GM19240 (cell line): ENCODE data around the gene CS.

ENCODE experiments used
- DNase-seq: peaks from one replicate; pipeline ENCODE4 v3.0.0; 2011; ENCODE audit warnings: low spot score; ENCODE audit not compliant: insufficient read length

The CS gene

DNA sequence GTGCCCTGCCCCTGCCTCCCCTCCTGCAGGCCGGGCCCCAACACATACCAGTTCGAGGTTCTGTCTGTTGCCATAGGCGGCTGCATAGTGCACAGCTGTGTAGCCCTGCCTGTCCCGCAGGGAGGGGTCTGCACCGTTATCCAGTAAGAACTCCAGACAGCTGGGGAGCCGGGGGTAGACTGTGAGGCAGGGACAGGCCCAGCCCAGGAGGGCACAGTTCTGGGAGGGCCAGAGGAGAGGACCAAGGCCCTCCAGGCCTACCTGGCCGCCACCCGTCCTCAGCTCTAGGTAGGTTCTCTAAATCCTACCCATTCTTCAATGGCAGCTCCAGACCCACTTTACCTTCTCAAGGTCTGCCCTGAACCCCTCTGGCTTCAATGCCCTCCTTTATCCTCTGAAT is 51.4 kb downstream of the CS start:
- no peak for DNase-seq

DNA sequence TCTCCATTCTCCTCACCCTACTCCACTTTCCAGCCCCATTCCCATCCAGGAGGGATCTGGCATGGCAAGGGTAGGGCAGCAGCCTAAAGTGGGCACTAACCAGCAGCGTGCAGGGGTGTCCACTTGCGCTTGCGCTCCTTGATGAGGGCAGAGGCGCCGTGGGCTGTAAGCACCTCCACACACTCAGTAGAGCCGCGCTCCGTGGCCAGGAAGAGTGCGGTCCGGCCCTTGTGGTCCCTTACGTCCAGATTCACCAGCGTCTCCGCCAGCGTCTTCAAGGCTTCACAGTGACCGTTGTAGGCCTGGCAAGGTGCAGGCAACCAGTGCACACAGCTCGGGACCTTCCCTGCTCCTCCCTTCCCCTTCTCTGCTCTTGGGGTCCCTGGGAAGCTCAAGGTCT is 52.2 kb downstream of the CS start:
- no peak for DNase-seq

DNA sequence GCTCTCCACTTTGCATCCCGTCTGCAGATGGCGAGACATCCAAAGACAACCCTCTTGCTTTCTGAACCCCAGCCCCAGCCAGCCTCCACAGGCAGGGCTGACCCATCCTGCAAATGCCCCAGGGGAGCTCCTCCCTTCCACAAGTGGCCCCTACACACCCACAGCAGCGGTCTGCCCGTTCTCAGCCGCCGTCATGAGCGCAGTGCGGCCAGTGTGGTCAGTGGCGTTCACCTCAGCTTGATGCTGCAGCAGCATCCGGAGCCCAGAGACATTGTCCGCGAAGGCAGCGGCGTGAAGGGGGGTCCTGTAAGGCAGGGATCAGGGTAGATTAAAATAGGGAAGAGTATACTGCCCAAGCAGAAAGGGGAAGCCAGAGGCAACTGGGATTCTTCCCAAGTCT is 55.6 kb downstream of the CS start:
- no peak for DNase-seq

DNA sequence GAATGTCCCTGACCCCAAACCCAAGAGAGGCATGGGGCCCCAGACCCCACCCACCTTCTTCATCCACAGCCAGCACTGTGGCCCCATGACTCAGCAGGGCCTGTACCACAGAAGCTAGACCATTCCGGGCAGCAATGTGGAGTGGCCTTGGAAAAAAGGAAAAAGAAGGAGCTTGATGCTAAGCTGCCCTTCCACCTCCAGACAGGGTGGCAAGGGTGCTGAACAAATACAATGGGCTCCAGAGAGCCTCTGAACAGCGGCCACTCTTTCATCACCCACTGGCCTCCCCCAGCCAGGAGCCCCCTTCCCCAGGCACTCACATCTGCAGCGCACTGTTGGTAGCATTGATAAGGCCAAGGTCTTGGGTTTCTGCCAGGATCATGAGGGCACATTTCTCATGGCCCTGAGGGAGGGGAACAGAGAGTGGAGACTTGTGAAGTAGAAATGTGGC is 56.4 kb downstream of the CS start:
- DNase-seq, result no peak

DNA sequence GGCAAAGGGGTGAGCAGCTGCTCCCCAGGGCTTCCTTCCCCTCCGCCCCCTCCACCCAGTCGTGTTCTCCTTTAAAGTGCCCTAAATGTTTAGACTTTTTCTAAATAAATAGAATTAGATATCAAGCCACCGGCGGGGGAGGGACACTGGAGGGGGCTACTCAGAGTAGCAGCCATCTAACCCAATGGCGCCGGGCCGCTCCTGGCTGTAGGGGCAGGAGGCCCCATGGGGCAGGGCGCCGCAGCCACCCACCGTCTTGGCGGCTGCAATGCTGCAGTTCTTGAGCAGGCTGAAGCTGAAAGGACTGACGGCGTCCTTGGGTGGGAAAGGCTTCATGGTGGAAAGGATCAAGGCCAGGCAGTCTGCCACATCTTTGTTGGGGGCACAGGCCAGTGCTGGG is 57.1 kb downstream of the CS start:
- no peak for DNase-seq

DNA sequence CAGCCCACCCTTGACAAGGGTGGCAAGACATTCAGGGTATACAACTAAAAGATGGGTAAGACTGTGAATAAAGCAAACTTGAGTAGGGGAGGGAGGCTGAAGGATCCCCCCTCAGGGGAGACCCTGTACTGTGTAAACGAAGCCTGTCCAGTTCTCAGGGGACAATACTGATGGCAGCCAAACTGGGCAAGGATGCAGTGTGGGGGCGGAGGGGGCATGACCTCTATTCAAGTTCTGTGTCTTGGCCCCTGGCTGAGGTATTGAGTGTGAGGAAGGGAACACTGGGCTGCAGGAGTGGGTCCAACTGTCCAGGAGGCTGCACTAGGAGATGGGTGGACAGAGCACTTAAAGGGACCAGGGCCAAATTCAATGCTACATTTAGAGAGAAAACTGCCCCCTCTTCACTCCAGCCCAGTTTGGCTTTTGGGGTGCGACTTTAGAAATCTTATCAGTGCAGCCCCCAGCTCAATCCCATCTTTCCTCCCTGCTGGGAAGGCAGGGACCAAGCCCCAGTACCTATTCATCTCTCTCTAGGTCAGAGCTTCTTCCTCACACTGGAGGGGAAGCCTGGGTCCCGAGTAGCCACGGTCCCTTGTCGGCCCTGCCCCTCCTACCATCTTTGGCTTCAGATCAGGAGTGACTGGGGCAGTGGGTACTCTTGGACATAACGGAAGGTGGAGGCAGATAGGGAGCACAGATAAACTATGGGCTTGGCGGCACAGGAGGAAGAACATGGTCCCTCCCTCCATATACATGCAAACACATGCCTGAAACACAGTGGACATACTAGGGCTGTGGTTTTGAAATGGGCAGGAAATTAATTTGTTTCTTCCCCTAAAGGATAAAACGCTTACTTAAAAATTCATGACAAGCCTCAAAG is 58.5 kb downstream of the CS start:
- no peak for DNase-seq

DNA sequence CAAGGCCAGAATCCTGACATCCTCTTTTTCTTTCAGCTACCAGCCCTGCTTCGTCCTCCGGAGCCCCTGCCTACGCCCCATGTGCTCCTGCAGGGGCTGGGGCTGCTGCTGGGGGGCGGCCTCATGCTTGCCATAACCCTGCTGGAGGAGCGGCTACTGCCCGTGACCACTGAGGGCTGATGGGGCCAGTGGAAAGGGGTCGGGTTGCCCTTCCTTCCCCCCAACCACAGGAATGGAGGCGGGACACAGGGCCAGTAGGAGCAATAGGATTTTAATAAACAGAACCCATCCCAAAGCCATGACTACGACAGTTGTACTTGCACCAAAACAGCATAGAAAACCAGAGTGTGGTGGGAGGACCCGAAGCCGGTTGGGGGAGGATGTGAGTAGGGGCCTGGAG is 62.6 kb downstream of the CS start:
- DNase-seq, result no peak

DNA sequence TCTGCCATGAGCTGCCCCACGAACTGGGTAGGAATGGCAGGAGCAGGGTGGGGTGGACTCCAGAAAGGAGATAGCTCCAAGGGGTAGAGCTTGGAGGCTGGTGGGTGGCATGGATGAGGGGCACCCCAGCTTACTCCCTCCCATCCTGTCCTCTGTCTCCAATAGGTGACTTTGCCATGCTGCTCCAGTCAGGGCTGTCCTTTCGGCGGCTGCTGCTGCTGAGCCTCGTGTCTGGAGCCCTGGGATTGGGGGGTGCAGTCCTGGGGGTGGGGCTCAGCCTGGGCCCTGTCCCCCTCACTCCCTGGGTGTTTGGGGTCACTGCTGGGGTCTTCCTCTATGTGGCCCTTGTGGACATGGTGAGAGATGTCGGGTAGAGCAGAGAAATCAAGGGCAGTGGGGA is 63.1 kb downstream of the CS start:
- no peak for DNase-seq

DNA sequence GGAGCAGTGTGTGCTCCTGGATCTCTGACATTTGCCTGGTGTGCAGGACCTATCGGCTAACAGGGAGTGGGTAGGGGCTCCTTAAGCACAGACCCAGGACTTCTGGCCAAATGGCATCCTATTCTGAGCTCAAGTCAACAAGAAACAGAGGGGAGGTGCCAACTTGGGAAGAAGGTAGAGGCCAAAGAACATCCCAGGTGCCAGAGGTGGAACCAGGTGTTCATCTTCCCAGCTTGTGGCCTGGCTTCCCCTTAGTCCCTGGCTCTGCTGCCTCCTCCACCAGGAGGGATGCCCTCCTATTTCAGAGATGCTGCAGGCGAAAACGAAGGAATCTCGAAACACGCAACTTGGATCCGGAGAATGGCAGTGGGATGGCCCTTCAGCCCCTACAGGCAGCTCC is 64.0 kb downstream of the CS start:
- no peak for DNase-seq

DNA sequence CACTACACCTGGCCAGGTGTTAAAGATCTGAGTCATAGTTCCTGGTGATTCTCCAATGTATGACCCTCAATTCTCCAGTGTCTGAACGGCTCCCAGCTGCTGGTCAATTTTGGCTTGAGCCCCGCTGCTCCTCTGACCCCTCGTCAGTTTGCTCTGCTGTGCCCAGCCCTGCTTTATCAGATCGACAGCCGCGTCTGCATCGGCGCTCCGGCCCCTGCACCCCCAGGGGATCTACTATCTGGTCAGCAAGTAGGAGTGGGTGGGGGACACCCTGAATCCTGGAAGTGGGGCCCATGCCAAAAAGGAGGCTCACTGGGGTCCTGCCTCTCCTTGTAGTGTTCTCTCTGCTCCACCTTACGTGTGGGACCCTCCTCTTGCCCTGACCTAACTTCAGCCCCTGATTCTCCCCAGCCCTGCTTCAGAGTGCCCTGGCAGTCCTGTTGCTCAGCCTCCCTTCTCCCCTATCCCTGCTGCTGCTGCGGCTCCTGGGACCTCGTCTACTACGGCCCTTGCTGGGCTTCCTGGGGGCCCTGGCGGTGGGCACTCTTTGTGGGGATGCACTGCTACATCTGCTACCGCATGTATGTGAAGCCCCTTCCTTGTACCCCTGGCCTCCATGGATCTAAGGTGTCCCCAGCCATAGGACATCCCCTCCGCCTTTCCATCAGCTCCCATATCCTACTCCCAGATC is 65.2 kb downstream of the CS start:
- DNase-seq, result no peak

DNA sequence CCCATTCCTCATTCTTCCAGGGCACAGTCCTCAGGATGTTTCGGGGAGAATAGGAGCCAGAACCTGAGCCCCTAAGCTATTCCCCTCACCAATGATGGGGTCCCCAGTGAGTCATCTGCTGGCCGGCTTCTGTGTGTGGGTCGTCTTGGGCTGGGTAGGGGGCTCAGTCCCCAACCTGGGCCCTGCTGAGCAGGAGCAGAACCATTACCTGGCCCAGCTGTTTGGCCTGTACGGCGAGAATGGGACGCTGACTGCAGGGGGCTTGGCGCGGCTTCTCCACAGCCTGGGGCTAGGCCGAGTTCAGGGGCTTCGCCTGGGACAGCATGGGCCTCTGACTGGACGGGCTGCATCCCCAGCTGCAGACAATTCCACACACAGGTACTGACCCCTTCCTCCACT is 68.9 kb downstream of the CS start:
- no peak for DNase-seq

DNA sequence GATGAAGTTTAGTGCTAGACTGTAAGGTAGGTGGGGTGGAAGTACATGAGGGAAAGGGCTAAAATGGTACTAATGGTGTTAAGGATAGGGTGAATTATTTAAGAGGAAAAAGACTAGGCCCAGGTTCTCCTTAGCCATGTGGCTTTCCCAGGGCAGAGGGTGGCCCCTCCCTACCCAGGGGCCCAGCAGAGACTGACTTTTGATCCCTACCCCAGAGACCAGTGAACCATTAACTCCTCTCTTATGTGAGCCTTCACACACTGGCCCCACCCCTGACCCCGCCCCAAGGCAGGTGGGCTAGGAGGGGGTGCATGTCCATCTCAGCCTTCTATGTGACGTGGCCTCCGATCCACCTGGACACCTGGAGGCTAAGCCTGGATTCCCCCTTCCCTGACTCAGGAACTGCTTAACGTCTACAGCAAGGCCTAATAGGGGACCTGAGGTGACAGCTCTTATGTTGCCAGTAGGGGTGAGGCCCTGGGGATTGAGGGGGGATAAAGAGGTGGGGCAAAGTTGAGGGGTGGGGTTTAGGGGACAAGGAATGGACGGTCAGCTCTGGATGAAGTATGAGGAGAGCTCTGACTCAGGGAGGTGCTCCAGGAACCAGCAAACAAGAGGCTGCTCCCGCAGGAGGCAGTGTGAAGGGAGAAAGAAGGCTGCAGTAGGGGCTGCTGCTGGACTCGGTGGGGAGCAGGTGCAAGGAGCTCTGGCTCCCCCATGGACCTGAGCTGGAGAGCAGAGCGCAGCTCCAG is 69.5 kb downstream of the CS start:
- no peak for DNase-seq

DNA sequence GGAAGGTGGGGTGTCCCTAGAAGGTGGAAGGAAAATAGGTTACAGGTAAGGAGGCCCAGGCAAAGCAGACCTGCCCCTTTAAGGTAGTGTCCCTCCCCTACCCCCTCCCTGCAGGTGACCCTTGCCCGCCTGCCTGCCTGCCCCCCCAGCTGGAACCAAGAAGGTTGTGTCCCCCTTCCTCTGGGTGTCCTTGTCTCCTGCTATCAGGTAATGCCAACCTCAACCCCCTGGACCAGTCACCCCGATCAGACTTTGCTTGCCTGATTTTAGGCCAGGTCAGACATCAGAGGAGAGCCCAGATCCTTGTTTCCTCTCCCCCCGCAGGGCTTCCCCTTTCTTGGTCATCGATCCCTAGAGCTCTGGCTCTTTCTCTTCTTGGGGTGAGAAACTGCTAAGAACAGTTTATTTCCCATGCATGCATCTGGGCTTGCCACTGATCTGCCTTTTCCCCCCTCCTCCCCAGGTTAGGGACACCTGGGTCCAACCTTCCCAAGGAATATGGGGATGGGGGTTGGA is 70.2 kb downstream of the CS start, which contains the start of gene SLC39A5:
TSS of gene SLC39A5 (plus strand) at position 136 of the 516 bp plus-strand sequence. CDS start 1,224 bp downstream, outside the sequence.
- no peak for DNase-seq

DNA sequence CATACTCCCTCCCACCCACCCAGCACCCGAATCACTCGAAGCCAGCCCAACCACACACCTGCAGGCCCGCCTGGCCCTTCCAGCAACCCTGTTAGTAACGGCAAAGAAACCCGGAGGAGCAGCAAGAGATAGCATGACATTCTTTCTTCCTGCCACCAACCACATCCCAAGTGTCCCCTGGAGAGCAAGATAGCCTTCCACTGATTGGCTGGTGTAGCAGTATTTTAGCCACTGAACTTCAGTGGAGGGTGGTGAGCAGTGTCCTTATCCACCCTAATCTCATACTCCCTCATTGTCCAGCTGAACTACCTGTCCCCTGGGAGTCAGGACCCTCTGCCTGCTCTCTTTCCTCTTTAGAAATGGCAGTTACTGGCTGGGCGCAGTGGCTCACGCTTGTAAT is 71.0 kb downstream of the CS start:
- DNase-seq, result no peak

DNA sequence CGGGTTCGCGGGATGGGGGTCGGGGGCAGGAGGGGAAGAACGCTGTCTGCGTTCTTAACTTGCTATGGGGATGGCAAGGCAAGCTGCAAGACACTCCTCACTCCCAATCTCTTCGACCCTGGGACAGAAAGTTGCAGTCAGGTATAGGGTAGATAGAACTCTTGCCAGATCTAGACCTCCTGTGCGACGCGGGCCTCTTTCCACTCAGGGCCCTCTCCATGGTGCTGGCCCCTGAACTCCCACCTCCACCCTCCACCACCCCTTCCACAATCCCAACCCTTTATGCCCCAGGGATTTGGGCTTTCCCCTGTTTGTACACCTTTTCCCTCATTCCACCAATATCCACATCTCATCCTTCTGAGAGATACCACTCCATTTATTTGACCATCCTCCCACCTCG is 75.2 kb downstream of the CS start:
- no peak for DNase-seq

DNA sequence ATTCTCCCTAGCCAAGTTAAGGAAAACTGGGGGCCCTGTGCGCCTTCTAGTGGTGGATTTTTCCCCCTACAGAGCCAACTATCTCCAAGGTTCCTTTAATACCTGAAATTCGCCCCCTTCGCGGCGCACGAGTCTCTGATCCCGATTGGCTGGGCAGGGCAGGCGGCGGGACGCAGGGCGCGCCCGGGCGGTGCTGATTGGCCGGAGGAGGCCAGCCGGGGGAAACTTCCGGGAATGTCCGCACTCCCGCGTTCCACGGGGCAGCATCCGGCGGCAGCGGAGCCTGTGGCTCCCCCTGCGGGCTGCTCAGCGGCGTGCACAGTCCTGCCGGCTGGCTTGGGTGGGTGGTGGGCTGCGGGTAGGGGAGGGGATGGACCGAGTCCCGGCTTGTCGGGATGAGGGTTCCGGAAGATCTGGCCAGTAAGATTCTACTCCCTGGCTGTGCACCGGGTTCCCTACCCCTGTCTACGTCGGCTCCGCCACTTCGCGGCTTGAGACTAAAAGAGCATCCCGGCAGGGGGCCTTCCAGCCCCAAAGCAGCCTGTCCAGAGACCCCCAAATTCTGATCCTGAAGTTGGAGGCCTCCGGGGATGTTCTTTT is 75.9 kb downstream of the CS start, which contains the start of gene NABP2:
TSS of gene NABP2 (plus strand) at position 241 of the 600 bp plus-strand sequence. CDS start 515 bp downstream, outside the sequence.
- peak; percentile 98 for DNase-seq

DNA sequence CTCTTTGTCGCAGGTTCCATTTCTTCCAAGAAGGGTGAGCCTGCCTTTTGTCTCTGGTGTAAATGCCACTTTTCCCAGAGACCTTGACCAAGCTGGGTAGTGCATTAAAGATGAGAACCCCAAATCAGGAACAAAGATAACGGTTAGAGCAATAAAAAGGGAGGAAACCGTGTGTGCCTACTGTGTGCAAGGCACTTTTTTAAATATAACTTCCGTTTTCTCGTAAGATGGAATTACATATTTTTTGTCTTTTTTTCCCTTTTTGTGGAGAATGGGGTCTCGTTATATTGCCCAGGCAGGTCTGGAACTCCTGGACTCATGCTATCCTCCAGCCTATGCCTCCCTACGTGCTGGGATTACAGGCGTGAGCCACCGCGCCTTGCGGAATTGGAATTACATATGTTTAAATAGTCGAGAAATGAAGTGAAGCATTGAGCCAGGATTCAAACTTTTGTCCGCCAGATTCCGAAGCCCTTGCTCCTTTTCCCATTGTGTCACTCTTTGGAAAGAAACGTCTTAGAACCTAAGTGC is 76.5 kb downstream of the CS start:
- DNase-seq, result no peak

DNA sequence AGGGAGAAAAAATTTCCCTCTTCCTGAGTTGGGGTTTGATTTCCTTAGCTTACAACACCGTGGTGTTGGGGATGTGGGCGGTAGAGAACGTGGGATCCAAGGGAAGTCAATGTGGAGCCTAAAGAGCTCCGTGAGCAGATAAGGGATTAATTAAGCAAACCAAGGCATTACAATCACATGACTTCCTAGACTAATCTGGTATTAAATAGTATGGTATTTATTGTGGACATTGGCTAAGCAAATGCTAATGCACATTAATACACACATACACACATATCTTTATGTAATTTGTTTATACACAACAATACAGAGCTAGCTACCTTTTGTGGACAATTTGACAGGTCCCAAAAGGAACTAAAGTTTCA is 77.6 kb downstream of the CS start:
- no peak for DNase-seq

DNA sequence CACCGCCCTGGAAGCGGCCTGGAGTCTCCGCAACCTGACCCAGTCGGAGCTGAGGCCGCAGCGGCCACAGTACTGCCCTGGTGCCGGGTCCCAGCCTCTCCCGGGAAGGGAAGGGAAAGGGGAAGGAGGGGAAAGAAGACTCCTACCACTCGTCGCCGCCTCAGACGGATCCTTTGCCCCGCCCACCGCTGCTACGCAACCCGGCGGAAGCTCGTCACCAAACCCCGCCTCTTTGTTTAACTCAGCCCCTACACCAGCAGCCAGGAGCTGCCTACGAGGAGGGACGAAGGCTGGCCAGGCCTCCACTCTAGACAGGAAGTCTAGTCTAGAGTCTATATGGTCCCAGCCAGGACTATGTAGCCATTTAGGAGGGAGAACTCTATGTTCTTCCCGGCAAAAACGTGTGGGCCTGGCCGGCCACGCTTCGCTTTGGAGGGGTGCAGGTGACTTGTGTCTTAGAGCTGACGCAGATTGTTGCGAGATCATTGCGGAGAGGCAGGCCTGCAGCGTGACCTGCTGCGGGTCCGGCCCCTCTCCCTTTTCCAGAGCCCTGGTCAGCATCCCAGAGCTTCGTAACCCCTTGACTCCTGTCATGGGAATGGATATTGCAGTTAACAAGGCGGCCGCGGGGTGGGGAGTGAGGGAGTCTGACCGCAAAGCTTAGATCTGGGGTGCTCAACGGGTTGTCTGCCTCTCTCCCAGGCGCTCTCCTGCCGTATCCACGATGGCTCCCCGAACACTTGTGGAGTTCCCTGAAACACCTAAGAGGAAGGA is 78.2 kb downstream of the CS start, which contains the start of gene RNF41:
TSS of gene RNF41 (minus strand) at position 166 of the 774 bp plus-strand sequence. CDS start 7,875 bp downstream, outside the sequence.
- peak; percentile 99 for DNase-seq
